GM21367 (cell line): Measurements from ENCODE around the gene ZKSCAN5.
A peak's percentile ranks its signal among the peaks of the same experiment; 100 is the strongest.
"Not testable (repeated sequence)": the region's sequence is repeated elsewhere in the genome, so short reads cannot be mapped to it uniquely, and the experiment has no call there.

Experiments used
- ATAC-seq: cut with Tn5 transposase; IDR thresholded peaks from one replicate; pipeline ENCODE4 v1.9.1; 2021; ENCODE audit not compliant: unreplicated experiment

The ZKSCAN5 gene

GRCh38 chr7:99497766-99498545 lies 6.5 kb upstream of the ZKSCAN5 start:
- ATAC-seq, result no peak

GRCh38 chr7:99498546-99498944 lies 5.9 kb upstream of the ZKSCAN5 start:
- ATAC-seq, result no peak

DNA sequence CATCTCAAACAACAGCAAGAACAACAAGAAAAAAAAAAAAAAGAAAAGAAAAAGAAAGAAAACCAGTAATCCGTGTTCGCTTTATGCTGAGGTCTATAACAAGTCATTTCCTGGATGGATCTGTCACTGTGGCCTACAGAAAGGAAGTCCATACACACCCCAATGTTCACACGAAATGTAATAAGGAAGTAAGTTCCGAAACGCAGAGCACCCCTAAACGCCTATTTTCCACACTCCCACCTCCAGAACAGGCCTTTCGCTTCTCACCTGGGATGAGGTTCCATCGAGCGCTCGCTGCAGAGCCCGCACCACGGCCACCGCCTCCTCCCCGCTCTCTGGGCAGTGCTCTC lies 5.1 kb upstream of the ZKSCAN5 start:
- no peak for ATAC-seq

DNA sequence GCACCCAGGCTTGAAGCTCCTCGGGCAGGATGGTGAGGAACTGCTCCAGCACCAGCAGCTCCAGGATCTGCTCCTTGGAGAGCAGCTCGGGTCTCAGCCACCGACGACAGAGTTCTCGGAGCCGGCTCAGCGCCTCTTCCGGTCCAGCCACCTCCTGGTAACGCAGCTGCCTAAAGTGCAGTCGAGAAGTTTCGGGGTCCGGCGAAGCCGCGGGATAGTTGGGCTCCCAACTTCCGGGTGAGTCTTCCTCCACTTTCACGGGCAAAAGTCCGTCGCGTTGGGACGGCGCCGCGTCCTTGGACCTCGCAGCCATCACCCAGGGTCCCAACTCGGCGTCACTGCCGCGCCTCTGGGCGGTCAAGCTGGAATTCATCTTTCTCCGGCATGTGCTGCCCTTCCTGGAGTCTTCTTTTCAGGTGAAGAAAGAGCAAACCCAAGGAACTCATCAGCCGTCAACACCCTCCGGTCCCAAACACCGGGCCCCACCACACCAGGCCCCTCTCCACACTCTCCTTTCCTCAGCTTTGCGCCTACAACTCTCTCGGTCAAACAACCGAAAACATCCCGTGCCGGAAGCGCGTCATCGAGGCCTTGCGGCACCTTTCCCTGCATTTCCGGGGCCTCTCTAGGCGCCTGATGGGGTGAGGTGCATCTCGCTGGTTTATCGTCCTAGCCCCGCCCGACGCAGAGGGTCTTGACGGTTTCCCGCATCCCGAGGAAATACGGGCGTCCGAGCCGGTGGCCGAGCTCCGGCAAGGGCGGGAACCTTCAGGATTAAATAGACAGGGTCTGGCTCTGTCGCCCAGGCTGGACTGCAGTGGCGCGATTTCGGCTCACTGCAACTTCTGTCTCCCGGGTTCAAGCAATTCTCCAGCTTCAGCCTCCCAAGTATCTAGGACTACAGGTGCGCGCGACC lies 4.5 kb upstream of the ZKSCAN5 start, which contains the start of gene ZNF394:
Gene ZNF394 (minus strand): TSS at position 561 of the 916 bp plus-strand sequence. CDS start 188 bp downstream, at position 373.
- peak; percentile 38 for ATAC-seq

DNA sequence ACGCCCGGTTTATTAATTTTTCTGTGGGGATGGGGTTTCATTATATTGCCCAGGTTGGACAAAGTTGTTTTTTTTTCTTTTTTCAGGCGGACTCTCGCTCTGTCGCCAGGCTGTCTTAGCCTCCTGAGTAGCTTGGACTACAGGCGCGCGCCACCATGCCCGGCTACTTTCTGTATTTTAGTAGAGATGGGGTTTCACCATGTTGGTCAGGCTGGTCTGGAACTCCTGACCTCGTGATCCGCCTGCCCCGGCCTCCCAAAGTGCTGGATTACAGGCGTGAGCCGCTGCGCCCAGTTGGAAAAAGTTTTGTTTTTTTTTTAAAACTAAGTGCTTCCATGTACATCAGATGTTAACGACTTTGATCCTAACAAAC lies 3.8 kb upstream of the ZKSCAN5 start:
- ATAC-seq, result no peak

- not testable (repeated sequence) for ATAC-seq
Observed at GRCh38 chr7:99501236-99501635, 3.2 kb upstream of the ZKSCAN5 start.

DNA sequence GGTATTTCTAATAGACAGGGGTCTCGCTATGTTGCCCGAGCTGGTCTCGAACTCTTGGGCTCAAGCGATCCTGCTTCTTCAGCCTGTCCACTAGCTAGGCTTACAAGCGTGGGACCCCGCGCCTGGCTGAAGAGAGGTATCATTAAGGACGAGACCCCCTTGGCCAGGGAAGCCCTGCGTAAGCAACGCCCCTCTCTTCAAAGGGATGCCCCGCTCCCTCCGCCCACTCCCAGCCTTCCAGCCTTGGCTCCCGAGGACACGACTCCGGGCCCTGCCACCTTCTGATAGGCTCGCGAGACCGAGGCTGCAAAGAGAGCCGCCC lies 220 bp upstream of the ZKSCAN5 start:
- ATAC-seq, result no peak

DNA sequence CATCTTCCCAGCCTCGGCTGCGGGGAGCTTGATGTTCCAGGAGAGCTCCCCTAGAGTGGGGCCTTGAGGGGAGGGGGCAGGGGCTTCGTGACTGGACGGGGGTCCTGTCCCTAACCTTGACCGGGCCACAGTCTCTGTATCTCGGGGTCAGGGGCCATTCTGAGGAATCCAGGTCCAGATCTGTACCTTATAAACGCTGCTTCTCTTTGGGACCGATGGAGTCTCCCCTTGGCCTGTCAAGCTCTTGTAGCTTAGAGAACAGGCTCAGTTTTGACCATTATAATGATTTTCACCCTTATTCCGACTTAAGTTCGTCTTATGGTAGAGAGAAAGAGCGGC lies 831 bp downstream of the ZKSCAN5 start:
- no peak for ATAC-seq

DNA sequence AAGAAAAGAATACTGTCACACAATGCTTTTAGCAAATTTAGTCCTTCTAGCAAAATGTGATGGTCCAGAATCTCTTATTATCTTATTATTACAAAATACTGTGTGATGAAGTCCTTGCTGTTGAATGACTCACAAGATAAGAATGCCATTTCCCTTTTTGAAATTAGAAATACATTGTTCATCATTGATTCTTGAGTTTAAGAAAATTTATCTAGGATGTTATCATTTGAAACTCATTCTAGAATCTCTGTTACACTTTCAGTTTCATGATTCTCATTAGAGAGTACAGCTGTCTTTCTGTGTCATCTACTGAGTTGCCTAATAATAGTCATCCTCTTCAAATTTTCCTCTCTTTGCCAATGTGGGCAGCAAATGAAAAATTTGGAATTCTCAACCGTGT lies 9.6 kb downstream of the ZKSCAN5 start:
- no peak for ATAC-seq

- no peak for ATAC-seq
Observed at GRCh38 chr7:99521399-99521798, 16.9 kb downstream of the ZKSCAN5 start.

GRCh38 chr7:99525713-99526440 lies 21.4 kb downstream of the ZKSCAN5 start:
- no peak for ATAC-seq

DNA sequence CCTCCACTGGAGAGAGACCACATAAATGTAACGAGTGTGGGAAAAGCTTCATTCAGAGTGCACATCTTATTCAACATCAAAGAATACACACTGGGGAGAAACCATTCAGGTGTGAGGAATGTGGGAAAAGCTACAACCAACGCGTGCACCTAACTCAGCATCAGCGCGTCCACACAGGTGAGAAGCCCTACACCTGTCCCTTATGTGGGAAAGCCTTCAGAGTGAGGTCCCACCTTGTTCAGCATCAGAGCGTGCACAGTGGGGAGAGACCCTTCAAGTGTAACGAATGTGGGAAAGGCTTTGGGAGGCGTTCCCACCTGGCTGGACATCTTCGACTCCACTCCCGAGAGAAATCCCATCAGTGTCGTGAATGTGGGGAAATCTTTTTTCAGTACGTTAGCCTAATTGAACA lies 26.9 kb downstream of the ZKSCAN5 start:
- no peak for ATAC-seq

- no peak for ATAC-seq
Observed at GRCh38 chr7:99535667-99536066, 31.2 kb downstream of the ZKSCAN5 start.

DNA sequence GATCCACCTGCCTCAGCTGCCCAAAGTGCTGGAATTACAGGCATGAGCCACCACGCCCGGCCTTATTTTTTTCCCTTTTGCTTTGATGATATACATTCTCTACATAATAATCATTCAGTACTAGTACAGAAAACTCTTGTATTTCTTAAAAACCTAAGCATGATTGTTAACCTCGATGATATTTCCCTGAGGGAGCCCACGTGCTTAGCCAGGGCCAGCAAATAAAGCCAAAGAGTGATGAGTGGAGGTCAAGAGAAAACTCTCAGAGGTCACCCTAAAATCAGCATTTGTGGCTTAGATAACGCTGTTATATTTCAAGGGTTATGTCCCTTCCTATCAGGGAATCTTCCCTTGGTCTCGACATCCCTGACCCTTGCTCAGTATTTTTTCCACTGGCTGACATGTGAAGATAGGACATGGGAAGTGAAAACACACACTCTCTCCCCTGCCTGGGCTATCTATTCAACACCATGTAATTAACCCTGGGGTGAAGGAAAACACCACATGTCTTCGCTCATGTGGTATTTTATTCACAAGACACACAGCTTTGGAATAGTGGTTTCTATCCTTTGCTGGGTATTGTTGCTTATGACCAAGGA lies 34.9 kb downstream of the ZKSCAN5 start:
- no peak for ATAC-seq

DNA sequence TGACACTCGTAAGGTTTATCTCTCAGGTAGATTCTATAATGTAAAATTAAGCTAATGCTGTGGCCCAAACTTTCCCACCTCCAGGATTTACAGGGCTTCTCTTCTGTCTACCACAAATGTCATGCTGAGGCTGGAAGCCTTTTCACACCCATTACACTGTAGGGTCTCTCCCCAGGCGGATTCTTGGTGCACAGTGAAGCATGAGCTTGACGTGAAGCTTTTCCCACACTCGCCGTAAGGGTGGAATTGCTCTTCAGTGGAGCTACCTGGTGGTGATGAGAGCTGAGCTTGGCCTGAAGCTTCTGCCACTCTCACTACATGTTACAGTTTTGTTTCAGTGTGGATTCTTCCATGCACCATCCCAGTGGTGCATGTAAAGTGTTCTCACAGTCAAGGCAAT lies 36.1 kb downstream of the ZKSCAN5 start:
- no peak for ATAC-seq

- no peak for ATAC-seq
Observed at GRCh38 chr7:99541212-99541611, 36.8 kb downstream of the ZKSCAN5 start.

DNA sequence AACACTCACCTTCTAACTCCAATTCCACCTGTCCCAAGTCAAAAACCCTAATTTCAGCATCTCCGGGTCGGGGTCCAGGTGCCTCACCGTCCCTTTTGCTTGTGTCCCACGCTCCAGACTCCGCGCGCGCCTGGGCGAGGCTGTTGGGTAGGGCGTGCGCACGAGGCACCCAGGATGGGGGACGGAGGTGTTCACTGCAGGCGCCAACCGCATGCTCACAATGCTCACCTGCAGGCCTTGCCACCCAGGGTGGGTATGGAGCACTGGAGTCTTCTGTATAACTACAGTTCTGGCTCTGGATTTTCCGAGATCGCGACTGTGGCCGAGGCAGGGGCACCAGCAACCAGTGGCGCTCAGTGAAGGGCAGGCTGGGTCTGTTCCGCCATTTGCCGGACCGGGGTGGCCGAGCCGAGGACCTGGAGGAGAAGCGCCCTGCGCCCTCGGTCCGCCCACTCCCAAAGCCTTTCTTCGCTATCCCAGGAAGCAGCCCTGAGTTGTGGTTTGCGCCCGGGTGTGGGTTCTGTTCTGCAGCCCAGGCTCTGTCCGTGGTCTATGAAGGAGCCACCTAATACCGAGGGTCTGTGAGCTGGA lies 38.7 kb downstream of the ZKSCAN5 start:
- no peak for ATAC-seq

DNA sequence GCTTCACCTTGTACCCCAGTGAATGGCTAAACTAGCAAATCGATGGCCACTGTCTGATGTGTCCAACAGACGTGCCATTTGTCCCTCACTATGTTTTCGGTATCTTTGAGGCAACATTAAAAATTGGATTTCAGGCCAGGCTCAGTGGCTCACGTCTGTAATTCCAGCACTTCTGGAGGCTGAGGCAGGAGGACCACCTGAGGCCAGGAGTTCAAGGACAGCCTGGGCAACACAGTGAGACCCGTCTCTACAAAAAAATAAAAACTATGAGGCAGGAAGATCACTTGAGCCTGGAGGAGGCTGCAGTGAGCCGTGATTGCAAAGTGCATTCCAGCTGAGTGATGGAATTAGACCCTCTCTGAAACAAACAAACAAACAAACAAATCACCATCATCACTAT lies 39.5 kb downstream of the ZKSCAN5 start:
- no peak for ATAC-seq

DNA sequence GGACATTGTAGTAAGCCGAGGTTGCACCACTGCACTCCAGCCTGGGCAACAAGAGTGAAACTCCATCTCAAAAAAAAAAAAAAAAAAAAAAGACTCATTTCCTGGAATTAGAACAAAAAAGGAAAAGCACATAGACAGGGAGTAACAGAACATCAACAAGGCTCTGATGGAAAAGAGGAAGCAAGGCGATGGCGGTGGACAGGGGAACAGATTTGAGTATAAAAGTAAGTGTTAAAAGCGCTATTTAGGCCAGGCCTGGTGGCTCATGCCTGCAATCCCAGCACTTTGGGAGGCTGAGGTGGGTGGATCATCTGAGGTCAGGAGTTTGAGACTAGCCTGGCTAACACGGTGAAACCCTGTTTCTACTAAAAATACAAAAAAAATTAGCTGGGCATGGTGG lies 40.8 kb downstream of the ZKSCAN5 start:
- not testable (repeated sequence) for ATAC-seq

DNA sequence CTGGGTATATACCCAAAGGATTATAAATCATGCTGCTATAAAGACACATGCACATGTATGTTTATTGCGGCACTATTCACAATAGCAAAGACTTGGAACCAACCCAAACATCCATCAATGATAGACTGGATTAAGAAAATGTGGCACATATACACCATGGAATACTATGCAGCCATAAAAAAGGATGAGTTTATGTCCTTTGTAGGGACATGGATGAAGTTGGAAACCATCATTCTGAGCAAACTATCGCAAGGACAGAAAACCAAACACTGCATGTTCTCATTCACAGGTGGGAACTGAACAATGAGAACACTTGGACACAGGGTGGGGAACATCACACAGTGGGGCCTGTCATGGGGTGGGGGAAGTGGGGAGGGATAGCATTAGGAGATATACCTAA lies 45.1 kb downstream of the ZKSCAN5 start:
- ATAC-seq, result not testable (repeated sequence)

DNA sequence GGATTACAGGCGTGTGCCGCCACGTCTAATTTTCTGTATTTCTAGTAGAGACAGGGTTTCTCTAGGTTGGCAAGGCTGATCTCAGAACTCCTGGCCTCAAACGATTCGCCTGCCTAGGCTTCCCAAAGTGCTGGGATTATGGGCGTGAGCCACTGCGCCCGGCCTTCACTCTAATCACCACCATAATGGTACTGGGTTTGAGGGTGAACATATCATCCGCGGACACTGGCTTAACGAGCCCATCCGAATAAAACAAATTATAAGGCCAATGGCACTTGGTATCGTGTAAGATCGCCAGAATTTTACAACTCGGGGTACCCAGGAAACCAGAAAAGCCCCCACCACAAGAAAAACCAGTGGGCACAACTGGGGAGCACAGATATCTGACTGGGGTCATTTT lies 46.9 kb downstream of the ZKSCAN5 start:
- ATAC-seq, result no peak
